ENCODE measurements around the gene MIS18BP1.
"Not testable (repeated sequence)": the region's sequence is repeated elsewhere in the genome, so short reads cannot be mapped to it uniquely, and the experiment has no call there.

Gene MIS18BP1

GRCh38 chr14:45242706-45243105, 10.3 kb downstream of the MIS18BP1 start:
- no peak for DNase-seq

- peak in 1 of 2 experiments; percentile 16 for DNase-seq
Measured at GRCh38 chr14:45238988-45239387, 14.0 kb downstream of the MIS18BP1 start.

DNA sequence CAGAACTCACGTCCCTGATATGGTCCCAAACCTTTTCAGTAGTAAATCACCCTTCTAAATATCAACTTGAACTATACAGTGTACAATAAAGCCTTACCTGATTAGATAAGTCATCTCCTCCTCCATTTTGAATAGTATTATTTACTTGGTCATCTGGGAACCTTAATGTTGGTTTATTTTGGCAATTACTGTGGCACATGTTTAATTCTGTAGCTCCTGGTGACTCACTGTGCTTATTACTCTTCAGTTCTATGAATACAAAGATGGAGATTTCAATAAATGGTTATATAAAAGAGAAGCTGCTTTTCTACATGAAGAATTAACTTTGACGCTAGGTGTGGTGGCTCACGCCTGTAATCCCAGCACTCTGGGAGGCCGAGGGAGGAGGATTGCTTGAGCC, 25.4 kb downstream of the MIS18BP1 start:
- no peak for DNase-seq

GRCh38 chr14:45222485-45223262, 30.3 kb downstream of the MIS18BP1 start:
- DNase-seq = no peak

- not testable (repeated sequence) for DNase-seq
Measured at GRCh38 chr14:45214341-45214740, 38.7 kb downstream of the MIS18BP1 start.

- not testable (repeated sequence) for DNase-seq
Measured at GRCh38 chr14:45213716-45214115, 39.3 kb downstream of the MIS18BP1 start.

DNA sequence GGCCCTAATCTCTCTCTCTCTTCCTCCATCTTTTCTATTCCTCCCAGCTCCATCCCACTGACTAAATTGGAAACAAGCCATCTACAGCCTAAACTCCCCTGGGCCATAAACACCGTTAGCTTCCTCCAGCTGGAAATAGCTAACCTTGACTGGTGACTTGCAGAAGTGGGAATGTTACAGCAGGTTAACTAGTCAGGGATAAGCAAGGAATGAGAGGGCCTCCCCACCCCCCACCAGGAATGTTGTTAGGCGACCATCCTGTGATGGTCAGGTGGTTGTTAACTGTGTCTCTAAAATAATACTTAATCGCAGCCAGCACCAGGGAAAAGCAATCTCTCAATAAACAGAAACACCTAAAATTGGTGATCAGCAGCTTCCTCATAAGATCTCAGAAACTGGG, 40.8 kb downstream of the MIS18BP1 start:
- no peak for DNase-seq

- no peak for DNase-seq
Measured at GRCh38 chr14:45211295-45211694, 41.7 kb downstream of the MIS18BP1 start.

GRCh38 chr14:45210159-45210558, 42.8 kb downstream of the MIS18BP1 start:
- no peak for DNase-seq

DNA sequence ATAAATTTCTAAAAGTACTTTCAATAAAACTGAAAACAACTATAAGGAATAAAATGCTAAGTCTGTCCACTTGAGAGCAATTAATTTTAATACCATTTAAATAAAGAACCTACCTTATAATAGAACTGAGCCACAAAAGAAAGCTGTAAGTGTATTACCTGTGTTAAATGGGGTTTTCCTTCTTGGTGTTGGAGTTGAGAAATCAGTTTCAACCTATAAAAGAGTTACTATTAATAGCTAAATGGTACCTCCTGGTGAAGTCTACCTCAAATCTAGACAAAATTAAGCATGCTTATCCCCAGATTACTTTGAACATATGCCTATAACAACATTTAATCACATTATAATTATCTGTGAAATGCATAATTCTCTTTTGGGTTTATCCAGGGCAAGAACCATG, 48.8 kb downstream of the MIS18BP1 start:
- no peak for DNase-seq

DNA sequence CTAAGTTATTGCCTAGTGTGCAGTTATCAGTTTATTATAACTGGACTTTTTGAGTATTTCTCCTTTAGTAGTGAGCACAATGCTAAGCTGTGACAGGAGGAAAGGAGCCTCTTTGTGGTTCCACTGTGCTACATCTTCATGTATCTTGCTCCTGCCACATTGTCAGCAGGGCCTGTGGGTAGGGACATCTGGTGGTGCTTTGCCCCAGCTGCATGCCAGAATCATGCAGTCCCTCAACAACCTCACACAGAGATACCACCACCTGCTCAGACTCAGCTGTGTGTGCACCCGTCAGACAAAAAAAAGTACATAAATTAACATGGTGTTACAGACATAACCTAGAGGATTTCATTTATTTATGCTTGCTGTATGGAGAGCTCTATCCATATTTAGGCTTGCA, 51.1 kb downstream of the MIS18BP1 start:
- no peak for DNase-seq

DNA sequence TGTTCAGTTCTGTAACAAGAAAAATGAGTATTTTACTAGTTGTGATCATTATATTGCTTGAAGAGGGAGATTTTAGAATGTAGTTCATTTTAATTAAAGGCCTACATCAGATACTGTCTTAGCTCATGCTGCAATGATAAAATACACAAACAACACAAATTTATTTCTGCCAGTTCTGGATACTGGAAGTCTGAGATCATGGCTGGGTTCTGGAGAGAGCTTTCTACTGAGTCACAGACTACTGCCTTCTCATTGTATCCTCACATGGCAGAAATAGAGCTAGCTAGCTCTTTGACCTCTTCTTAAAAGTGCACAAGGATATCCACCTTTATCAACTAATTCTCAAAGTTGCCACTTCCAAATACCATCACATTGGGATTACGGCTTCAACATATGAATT, 53.8 kb downstream of the MIS18BP1 start:
- no peak for DNase-seq

GRCh38 chr14:45198551-45198950, 54.5 kb downstream of the MIS18BP1 start:
- no peak for DNase-seq

DNA sequence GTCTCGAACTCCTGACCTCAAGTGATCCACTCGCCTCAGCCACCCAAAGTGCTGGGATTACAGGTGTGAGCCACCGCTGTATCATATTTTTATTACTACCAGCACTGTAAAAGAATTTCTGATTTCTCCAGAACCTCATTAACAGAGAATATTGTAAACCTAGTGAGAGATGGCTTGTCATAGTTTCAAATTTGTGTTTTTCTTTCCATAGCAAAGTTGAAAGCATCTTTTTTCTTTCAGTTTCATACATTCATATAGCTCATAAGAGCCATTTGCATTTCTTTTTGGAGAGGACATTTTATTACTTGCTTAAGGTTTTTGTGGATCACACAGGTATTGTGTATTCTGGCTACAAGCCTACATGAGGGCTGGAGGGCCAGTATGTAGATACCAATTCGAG, 58.0 kb downstream of the MIS18BP1 start:
- no peak for DNase-seq

GRCh38 chr14:45185100-45185814, 67.7 kb downstream of the MIS18BP1 start:
- no peak for DNase-seq

- no peak for DNase-seq
Measured at GRCh38 chr14:45181806-45182205, 71.2 kb downstream of the MIS18BP1 start.

DNA sequence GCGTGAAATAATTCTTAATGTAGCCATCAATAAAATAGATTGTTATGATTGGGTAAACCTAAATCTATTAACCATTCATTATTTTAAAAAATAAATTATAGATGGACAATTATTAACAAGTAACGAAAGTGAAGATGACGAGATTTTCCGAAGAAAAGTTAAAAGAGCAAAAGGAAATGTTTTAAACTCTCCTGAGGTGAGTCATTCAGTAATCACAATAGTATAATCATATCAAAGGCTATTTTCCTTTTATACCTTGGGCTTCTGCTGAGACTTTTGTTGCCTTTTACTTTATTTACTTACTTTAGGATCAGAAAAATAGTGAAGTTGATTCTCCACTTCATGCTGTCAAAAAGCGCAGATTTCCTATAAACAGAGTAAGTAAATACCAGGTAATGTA, 71.7 kb downstream of the MIS18BP1 start:
- no peak for DNase-seq

GRCh38 chr14:45177076-45177475, 75.9 kb downstream of the MIS18BP1 start:
- no peak for DNase-seq

DNA sequence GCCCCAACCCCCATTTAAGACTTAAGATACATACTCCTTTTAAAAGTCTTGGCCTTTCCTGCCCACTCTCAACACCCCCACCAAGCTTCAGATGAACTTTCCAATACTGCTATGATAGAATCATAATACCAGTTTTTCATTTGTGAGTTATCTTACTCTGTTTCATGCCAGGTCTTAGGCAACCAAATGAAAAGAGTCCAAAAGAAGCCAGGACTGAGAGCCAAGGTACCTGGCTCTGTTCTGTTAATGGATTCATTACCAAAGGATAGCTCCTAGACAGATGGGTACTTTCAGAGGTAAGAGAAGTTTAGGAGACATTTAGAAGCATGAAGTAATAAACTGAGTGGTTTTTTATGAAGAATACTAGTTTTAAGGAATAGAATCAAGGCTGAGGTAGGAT, 83.1 kb downstream of the MIS18BP1 start:
- no peak for DNase-seq

- no peak for DNase-seq
Measured at GRCh38 chr14:45156067-45156466, 96.9 kb downstream of the MIS18BP1 start.
